ENCODE measurements around the gene NCAM1. TPM values are rescaled to one million over a fixed set of nuclear protein-coding genes. Genes with fewer than 3 reads are reported as not detected.

The NCAM1 gene
- total and polyA plus RNA-seq, 2 experiments from 2014 or later: 0.76 to 1.6 TPM

DNA sequence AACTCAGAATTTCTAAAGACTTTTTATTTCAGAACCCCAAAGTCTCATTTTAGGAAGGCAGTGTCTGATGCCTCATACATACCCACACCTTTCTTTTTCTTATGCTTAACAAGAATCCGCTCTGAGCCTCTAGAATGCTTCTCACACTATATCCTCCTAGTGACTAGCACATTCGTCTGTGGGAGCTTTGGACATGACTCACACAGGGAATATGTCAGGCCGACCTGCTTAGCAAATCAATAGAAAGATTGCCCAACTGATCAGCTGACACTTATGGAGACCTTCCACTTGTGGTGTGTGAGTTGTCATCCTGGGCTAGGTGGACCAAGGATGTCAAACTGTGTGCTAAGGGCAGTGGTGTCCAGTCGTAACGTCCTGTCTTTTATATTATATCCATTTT, 223.3 kb downstream of the NCAM1 start:
- Mint-ChIP-seq H3K36me3 (ENCODE audit: low read depth) (no peaks in the 10 kb centered on the region; the same call in 2 of the 3 replicates), H3K27me3 (ENCODE audit: insufficient read depth, low read depth, poor library complexity) (no peaks in the 10 kb centered on the region), H3K9me3 (no peaks in the 10 kb centered on the region; the same call in 2 of the 3 replicates), H3K4me1 (peaks cover 13% of the 10 kb centered on the region), H3K4me3 (no peak overlapping the region), H3K27ac (no peak overlapping the region)
- no peak for DNase-seq (ENCODE audit: low spot score)
- Histone ChIP-seq H3K4me2 (no peak overlapping the region), H3K4me1 (ENCODE audit: insufficient read depth) (no peaks in the 10 kb centered on the region; the same call in 1 of the 2 replicates), H3K9me2 (ENCODE audit: insufficient read depth) (no peaks in the 10 kb centered on the region), H3F3A (replicated peaks; ENCODE audit: low read depth) (no peaks in the 10 kb centered on the region), H3K27ac (ENCODE audit: low read depth) (no peak overlapping the region), H3K27me3 (ENCODE audit: insufficient read depth) (no peaks in the 10 kb centered on the region), H4K20me1 (replicated peaks; ENCODE audit: insufficient read depth) (no peaks in the 10 kb centered on the region), H2AFZ (no peak overlapping the region), H3K4me3 (no peak overlapping the region), H3K36me3 (ENCODE audit: insufficient read depth) (no peaks in the 10 kb centered on the region), H3K79me2 (replicated peaks; ENCODE audit: insufficient read depth) (no peaks in the 10 kb centered on the region)
- no peak for ATAC-seq
- TF ChIP-seq NANOG (IDR thresholded peaks at IDR 0.05; ENCODE audit: borderline replicate concordance) (no peak), CREB1 (CRISPR knock-in tag; IDR thresholded peaks at IDR 0.05; ENCODE audit: low read depth) (no peak), POLR2AphosphoS5 (IDR thresholded peaks at IDR 0.05; ENCODE audit: low read depth) (no peak), EZH2 (IDR thresholded peaks at IDR 0.05; ENCODE audit: low read depth, unreplicated experiment) (no peak), ZNF331 (CRISPR knock-in tag; IDR thresholded peaks at IDR 0.05; ENCODE audit: low read depth) (no peak), JUNB (IDR thresholded peaks at IDR 0.05; ENCODE audit: unreplicated experiment) (no peak), ZNF114 (CRISPR knock-in tag; IDR thresholded peaks at IDR 0.05) (no peak), EZH2phosphoT487 (IDR thresholded peaks at IDR 0.05; ENCODE audit: unreplicated experiment) (no peak), STAT1 (IDR thresholded peaks at IDR 0.05; ENCODE audit: unreplicated experiment) (no peak)
- TF ChIP-seq, protein P1, sequence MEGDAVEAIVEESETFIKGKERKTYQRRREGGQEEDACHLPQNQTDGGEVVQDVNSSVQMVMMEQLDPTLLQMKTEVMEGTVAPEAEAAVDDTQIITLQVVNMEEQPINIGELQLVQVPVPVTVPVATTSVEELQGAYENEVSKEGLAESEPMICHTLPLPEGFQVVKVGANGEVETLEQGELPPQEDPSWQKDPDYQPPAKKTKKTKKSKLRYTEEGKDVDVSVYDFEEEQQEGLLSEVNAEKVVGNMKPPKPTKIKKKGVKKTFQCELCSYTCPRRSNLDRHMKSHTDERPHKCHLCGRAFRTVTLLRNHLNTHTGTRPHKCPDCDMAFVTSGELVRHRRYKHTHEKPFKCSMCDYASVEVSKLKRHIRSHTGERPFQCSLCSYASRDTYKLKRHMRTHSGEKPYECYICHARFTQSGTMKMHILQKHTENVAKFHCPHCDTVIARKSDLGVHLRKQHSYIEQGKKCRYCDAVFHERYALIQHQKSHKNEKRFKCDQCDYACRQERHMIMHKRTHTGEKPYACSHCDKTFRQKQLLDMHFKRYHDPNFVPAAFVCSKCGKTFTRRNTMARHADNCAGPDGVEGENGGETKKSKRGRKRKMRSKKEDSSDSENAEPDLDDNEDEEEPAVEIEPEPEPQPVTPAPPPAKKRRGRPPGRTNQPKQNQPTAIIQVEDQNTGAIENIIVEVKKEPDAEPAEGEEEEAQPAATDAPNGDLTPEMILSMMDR (conservative IDR thresholded peaks at IDR 0.05; ENCODE audit: low read depth in 2 of 2): no peak
- TF ChIP-seq, protein P2, sequence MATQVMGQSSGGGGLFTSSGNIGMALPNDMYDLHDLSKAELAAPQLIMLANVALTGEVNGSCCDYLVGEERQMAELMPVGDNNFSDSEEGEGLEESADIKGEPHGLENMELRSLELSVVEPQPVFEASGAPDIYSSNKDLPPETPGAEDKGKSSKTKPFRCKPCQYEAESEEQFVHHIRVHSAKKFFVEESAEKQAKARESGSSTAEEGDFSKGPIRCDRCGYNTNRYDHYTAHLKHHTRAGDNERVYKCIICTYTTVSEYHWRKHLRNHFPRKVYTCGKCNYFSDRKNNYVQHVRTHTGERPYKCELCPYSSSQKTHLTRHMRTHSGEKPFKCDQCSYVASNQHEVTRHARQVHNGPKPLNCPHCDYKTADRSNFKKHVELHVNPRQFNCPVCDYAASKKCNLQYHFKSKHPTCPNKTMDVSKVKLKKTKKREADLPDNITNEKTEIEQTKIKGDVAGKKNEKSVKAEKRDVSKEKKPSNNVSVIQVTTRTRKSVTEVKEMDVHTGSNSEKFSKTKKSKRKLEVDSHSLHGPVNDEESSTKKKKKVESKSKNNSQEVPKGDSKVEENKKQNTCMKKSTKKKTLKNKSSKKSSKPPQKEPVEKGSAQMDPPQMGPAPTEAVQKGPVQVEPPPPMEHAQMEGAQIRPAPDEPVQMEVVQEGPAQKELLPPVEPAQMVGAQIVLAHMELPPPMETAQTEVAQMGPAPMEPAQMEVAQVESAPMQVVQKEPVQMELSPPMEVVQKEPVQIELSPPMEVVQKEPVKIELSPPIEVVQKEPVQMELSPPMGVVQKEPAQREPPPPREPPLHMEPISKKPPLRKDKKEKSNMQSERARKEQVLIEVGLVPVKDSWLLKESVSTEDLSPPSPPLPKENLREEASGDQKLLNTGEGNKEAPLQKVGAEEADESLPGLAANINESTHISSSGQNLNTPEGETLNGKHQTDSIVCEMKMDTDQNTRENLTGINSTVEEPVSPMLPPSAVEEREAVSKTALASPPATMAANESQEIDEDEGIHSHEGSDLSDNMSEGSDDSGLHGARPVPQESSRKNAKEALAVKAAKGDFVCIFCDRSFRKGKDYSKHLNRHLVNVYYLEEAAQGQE (IDR thresholded peaks at IDR 0.05; ENCODE audit: unreplicated experiment): no peak
- TF ChIP-seq, protein P3, sequence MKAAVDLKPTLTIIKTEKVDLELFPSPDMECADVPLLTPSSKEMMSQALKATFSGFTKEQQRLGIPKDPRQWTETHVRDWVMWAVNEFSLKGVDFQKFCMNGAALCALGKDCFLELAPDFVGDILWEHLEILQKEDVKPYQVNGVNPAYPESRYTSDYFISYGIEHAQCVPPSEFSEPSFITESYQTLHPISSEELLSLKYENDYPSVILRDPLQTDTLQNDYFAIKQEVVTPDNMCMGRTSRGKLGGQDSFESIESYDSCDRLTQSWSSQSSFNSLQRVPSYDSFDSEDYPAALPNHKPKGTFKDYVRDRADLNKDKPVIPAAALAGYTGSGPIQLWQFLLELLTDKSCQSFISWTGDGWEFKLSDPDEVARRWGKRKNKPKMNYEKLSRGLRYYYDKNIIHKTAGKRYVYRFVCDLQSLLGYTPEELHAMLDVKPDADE (IDR thresholded peaks at IDR 0.05): no peak
- TF ChIP-seq, protein P4, sequence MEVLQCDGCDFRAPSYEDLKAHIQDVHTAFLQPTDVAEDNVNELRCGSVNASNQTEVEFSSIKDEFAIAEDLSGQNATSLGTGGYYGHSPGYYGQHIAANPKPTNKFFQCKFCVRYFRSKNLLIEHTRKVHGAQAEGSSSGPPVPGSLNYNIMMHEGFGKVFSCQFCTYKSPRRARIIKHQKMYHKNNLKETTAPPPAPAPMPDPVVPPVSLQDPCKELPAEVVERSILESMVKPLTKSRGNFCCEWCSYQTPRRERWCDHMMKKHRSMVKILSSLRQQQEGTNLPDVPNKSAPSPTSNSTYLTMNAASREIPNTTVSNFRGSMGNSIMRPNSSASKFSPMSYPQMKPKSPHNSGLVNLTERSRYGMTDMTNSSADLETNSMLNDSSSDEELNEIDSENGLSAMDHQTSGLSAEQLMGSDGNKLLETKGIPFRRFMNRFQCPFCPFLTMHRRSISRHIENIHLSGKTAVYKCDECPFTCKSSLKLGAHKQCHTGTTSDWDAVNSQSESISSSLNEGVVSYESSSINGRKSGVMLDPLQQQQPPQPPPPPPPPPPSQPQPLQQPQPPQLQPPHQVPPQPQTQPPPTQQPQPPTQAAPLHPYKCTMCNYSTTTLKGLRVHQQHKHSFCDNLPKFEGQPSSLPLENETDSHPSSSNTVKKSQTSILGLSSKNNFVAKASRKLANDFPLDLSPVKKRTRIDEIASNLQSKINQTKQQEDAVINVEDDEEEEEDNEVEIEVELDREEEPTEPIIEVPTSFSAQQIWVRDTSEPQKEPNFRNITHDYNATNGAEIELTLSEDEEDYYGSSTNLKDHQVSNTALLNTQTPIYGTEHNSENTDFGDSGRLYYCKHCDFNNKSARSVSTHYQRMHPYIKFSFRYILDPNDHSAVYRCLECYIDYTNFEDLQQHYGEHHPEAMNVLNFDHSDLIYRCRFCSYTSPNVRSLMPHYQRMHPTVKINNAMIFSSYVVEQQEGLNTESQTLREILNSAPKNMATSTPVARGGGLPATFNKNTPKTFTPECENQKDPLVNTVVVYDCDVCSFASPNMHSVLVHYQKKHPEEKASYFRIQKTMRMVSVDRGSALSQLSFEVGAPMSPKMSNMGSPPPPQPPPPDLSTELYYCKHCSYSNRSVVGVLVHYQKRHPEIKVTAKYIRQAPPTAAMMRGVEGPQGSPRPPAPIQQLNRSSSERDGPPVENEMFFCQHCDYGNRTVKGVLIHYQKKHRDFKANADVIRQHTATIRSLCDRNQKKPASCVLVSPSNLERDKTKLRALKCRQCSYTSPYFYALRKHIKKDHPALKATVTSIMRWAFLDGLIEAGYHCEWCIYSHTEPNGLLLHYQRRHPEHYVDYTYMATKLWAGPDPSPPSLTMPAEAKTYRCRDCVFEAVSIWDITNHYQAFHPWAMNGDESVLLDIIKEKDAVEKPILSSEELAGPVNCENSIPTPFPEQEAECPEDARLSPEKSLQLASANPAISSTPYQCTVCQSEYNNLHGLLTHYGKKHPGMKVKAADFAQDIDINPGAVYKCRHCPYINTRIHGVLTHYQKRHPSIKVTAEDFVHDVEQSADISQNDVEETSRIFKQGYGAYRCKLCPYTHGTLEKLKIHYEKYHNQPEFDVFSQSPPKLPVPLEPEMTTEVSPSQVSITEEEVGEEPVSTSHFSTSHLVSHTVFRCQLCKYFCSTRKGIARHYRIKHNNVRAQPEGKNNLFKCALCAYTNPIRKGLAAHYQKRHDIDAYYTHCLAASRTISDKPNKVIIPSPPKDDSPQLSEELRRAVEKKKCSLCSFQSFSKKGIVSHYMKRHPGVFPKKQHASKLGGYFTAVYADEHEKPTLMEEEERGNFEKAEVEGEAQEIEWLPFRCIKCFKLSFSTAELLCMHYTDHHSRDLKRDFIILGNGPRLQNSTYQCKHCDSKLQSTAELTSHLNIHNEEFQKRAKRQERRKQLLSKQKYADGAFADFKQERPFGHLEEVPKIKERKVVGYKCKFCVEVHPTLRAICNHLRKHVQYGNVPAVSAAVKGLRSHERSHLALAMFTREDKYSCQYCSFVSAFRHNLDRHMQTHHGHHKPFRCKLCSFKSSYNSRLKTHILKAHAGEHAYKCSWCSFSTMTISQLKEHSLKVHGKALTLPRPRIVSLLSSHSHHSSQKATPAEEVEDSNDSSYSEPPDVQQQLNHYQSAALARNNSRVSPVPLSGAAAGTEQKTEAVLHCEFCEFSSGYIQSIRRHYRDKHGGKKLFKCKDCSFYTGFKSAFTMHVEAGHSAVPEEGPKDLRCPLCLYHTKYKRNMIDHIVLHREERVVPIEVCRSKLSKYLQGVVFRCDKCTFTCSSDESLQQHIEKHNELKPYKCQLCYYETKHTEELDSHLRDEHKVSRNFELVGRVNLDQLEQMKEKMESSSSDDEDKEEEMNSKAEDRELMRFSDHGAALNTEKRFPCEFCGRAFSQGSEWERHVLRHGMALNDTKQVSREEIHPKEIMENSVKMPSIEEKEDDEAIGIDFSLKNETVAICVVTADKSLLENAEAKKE (CRISPR knock-in tag; IDR thresholded peaks at IDR 0.05): no peak
